Neural cell (in vitro differentiated cells): ENCODE measurements around the gene ZC3H12C. TPM values are rescaled to one million over a fixed set of nuclear protein-coding genes. Genes with fewer than 3 reads are reported as not detected.

Experiments
- H2AFZ ChIP-seq: fragments of 200-600, 300-800 bp; sonication (generic), shearing (Covaris generic); 2 replicates; pipeline ENCODE4 v1.6.0; 2014; ENCODE audit warnings: low read depth, mild to moderate bottlenecking, antibody characterized with exemption, low read length, moderate library complexity
- H3F3A ChIP-seq: fragments of 200-600 bp; shearing (Covaris generic); 2 replicates; pipeline ENCODE4 v1.6.1; 2016; ENCODE audit warnings: mild to moderate bottlenecking, moderate library complexity, mixed read lengths, antibody characterized with exemption, low read length; ENCODE audit not compliant: insufficient read depth, poor library complexity, severe bottlenecking
- H3K27ac ChIP-seq: fragments of 200-600, 300-800 bp; sonication (generic), shearing (Covaris generic); 2 replicates; pipeline ENCODE4 v1.5.1; 2014; ENCODE audit warnings: mild to moderate bottlenecking, low read length, moderate library complexity
- H3K27me3 ChIP-seq: fragments of 300-800, 200-600 bp; sonication (generic), shearing (Covaris generic); 2 replicates; pipeline ENCODE4 v1.6.0; 2014; ENCODE audit warnings: mild to moderate bottlenecking, low read depth, low read length, moderate library complexity; ENCODE audit not compliant: insufficient read depth
- H3K36me3 ChIP-seq: fragments of 300-800, 200-600 bp; sonication (generic), shearing (Covaris generic); 2 replicates; pipeline ENCODE4 v1.5.1; 2014; ENCODE audit warnings: mild to moderate bottlenecking, antibody characterized with exemption, low read length, moderate library complexity; ENCODE audit not compliant: insufficient read depth
- H3K4me2 ChIP-seq: fragments of 300-800, 200-600 bp; sonication (generic), shearing (Covaris generic); 2 replicates; pipeline ENCODE4 v1.6.0; 2014; ENCODE audit warnings: mild to moderate bottlenecking, low read length
- H3K4me3 ChIP-seq: fragments of 300-800, 200-600 bp; sonication (generic), shearing (Covaris generic); 2 replicates; pipeline ENCODE4 v1.5.1; 2014; ENCODE audit warnings: mild to moderate bottlenecking, low read length, moderate library complexity
- H3K79me2 ChIP-seq: fragments of 200-600 bp; shearing (Covaris generic); replicated peaks from 2 replicates; pipeline ENCODE4 v1.6.0; 2014; ENCODE audit warnings: mild to moderate bottlenecking, low read length, moderate library complexity; ENCODE audit not compliant: insufficient read depth
- H3K9ac ChIP-seq: fragments of 300-800, 200-600 bp; sonication (generic), shearing (Covaris generic); 2 replicates; pipeline ENCODE4 v1.6.1; 2016; ENCODE audit warnings: mild to moderate bottlenecking, low read length, mixed read lengths
- H3K9me2 ChIP-seq: fragments of 200-600 bp; shearing (Covaris generic); 2 replicates; pipeline ENCODE4 v1.6.1; 2016; ENCODE audit warnings: mild to moderate bottlenecking, low read length, mixed read lengths; ENCODE audit not compliant: insufficient read depth
- H3K9me3 ChIP-seq: fragments of 200-600, 300-800 bp; sonication (generic), shearing (Covaris generic); 2 replicates; pipeline ENCODE4 v1.6.1; 2016; ENCODE audit warnings: mild to moderate bottlenecking, mixed run types, low read length, moderate library complexity, mixed read lengths
- H4K20me1 ChIP-seq: fragments of 200-600 bp; shearing (Covaris generic); 2 replicates; pipeline ENCODE4 v1.6.1; 2016; ENCODE audit warnings: mild to moderate bottlenecking, mixed run types; ENCODE audit not compliant: insufficient read depth
- EP300 ChIP-seq: fragments of 450-650 bp; conservative IDR thresholded peaks from 2 replicates; pipeline ENCODE4 v1.6.1; 2014; ENCODE audit warnings: antibody characterized with exemption, mild to moderate bottlenecking, moderate library complexity; ENCODE audit not compliant: poor library complexity, severe bottlenecking
- EZH2 ChIP-seq: fragments of 200-600, 300-800 bp; shearing (Covaris generic), sonication (generic); IDR thresholded peaks from 2 replicates; pipeline ENCODE4 v1.6.1; 2014; ENCODE audit warnings: antibody characterized with exemption, low read length, borderline replicate concordance, mild to moderate bottlenecking; ENCODE audit not compliant: insufficient read depth, poor library complexity, severe bottlenecking
- MXI1 ChIP-seq: fragments of 450-650 bp; conservative IDR thresholded peaks from 2 replicates; pipeline ENCODE4 v1.6.1; 2014; ENCODE audit warnings: antibody characterized with exemption, mild to moderate bottlenecking; ENCODE audit not compliant: poor library complexity, severe bottlenecking
- POLR2AphosphoS5 ChIP-seq: IDR thresholded peaks from 2 replicates; pipeline ENCODE4 v1.6.1; 2012
- RAD21 ChIP-seq: fragments of 450-650 bp; conservative IDR thresholded peaks from 2 replicates; pipeline ENCODE4 v1.6.1; 2014; ENCODE audit warnings: antibody characterized with exemption, mild to moderate bottlenecking, moderate library complexity
- SMC3 ChIP-seq: fragments of 450-650 bp; conservative IDR thresholded peaks from 2 replicates; pipeline ENCODE4 v1.6.1; 2014; ENCODE audit warnings: antibody characterized with exemption, mild to moderate bottlenecking, moderate library complexity; ENCODE audit not compliant: poor library complexity
- TAF1 ChIP-seq: IDR thresholded peaks from 2 replicates; pipeline ENCODE4 v1.6.1; 2012; ENCODE audit warnings: low read depth
- polyA plus RNA-seq: library from polyadenylated mRNA; depleted of rRNA; stranded (reverse); fragments of >200 nt; gene quantifications from 2 replicates; pipeline ENCODE4 v1.2.3, GENCODE V29; 2014
- TF ChIP-seq, protein P1 (sequence below): fragments of 450-650 bp; IDR thresholded peaks from 2 replicates; pipeline ENCODE4 v1.5.1; 2014; ENCODE audit warnings: antibody characterized with exemption, mild to moderate bottlenecking, moderate library complexity; ENCODE audit not compliant: poor library complexity, severe bottlenecking
- TF ChIP-seq, protein P2 (sequence below): IDR thresholded peaks from 2 replicates; pipeline ENCODE4 v1.6.1; 2012; ENCODE audit warnings: borderline replicate concordance

Gene ZC3H12C
- polyA plus RNA-seq, 1 donor from 2014 or later, result 15.1 TPM

DNA sequence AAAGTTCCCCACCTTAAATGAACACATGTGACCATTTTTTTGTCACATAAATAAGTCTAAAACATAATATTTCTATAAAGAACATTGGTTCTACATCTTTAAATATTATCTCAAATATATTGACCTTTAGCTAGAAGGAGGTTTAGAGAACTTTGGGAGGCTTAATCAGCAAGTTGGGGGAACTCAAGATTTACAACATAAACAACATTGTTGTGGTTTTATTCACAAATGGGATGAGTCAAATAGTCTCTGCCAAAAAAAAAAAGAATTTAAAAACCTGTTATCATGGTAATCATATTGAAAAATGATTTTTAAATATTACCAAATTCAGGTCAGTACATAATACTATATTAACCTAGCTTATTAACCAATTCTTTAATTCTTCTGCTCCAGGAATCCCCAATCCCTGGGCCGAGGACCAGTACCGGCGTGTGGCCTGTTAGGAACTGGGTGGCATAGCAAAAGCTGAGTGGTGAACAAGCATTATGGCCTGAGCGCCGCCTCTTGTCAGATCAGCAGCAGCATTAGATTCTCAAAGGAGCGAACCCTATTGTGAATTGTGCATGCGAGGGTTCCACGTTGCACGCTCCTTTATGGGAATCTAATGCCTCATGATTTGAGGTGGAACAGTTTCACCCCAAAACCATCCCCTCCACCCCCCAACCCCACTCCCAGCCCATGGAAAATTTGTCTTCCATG lies 105.0 kb downstream of the ZC3H12C start:
- no peak overlapping the region for H3K4me2 ChIP-seq
- TF ChIP-seq, protein P1, sequence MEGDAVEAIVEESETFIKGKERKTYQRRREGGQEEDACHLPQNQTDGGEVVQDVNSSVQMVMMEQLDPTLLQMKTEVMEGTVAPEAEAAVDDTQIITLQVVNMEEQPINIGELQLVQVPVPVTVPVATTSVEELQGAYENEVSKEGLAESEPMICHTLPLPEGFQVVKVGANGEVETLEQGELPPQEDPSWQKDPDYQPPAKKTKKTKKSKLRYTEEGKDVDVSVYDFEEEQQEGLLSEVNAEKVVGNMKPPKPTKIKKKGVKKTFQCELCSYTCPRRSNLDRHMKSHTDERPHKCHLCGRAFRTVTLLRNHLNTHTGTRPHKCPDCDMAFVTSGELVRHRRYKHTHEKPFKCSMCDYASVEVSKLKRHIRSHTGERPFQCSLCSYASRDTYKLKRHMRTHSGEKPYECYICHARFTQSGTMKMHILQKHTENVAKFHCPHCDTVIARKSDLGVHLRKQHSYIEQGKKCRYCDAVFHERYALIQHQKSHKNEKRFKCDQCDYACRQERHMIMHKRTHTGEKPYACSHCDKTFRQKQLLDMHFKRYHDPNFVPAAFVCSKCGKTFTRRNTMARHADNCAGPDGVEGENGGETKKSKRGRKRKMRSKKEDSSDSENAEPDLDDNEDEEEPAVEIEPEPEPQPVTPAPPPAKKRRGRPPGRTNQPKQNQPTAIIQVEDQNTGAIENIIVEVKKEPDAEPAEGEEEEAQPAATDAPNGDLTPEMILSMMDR, result no peak
- TF ChIP-seq RAD21 (no peak), EZH2 (no peak)
- H3K79me2 ChIP-seq, result no peaks in the 10 kb centered on the region

DNA sequence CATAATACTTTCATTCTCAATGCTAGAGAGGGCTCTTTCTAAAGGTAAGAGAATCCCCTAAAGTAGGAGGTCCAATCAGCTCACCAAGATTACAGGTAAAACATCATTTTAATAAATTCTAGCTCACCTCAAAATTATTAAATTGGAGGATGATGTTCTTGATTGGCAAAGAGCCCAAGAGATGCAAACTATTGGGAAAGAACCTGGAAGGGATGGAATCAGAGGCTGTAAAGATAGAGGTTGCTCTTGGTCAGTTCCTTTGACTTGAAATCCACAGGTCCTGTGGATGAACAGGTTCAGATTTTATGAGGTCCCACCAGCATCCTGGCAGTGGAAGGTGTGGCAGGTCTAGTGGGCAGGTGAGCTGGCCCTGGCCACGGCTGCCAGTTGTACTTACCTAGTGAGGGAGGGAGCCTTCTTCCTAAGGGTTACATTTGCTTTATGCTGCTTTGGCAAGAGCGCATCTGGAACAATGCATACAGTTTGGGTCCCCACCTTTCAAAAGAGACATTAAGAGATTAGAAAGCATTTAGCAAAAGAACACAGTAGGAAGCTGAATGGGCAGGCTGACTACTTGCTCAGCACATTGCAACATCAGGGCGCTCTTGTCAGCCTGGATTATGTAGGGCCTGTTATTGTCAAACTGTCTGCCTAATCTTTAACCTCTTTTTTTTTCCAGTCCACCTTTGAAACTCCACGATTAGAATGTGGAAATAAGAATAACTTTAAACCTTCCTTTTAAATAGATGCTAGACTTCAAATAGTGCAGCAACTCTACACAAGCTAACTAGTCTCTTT lies 106.2 kb downstream of the ZC3H12C start:
- no peaks in the 10 kb centered on the region for H3K27me3 ChIP-seq
- H3K79me2 ChIP-seq, result no peaks in the 10 kb centered on the region
- H3K4me3 ChIP-seq, result no peak overlapping the region
- TF ChIP-seq, protein P2, sequence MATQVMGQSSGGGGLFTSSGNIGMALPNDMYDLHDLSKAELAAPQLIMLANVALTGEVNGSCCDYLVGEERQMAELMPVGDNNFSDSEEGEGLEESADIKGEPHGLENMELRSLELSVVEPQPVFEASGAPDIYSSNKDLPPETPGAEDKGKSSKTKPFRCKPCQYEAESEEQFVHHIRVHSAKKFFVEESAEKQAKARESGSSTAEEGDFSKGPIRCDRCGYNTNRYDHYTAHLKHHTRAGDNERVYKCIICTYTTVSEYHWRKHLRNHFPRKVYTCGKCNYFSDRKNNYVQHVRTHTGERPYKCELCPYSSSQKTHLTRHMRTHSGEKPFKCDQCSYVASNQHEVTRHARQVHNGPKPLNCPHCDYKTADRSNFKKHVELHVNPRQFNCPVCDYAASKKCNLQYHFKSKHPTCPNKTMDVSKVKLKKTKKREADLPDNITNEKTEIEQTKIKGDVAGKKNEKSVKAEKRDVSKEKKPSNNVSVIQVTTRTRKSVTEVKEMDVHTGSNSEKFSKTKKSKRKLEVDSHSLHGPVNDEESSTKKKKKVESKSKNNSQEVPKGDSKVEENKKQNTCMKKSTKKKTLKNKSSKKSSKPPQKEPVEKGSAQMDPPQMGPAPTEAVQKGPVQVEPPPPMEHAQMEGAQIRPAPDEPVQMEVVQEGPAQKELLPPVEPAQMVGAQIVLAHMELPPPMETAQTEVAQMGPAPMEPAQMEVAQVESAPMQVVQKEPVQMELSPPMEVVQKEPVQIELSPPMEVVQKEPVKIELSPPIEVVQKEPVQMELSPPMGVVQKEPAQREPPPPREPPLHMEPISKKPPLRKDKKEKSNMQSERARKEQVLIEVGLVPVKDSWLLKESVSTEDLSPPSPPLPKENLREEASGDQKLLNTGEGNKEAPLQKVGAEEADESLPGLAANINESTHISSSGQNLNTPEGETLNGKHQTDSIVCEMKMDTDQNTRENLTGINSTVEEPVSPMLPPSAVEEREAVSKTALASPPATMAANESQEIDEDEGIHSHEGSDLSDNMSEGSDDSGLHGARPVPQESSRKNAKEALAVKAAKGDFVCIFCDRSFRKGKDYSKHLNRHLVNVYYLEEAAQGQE, result no peak
- TF ChIP-seq EZH2, result no peak
- TF ChIP-seq, protein P1, result no peak
- no peak for TF ChIP-seq RAD21
- TF ChIP-seq POLR2AphosphoS5, result no peak
- no peak for TF ChIP-seq TAF1
- TF ChIP-seq SMC3, result no peak
- no peak for TF ChIP-seq MXI1
- no peak for TF ChIP-seq EP300
- no peak overlapping the region for H3K9ac ChIP-seq
- H3F3A ChIP-seq, result no peaks in the 10 kb centered on the region
- no peaks in the 10 kb centered on the region for H3K9me3 ChIP-seq
- H3K36me3 ChIP-seq, result no peaks in the 10 kb centered on the region
- H3K4me2 ChIP-seq, result no peak overlapping the region
- no peak overlapping the region for H2AFZ ChIP-seq
- H3K9me2 ChIP-seq, result no peaks in the 10 kb centered on the region
- no peaks in the 10 kb centered on the region for H4K20me1 ChIP-seq
- no peak overlapping the region for H3K27ac ChIP-seq

More for the DNA sequence above, 105.0 kb downstream of the ZC3H12C start:
- Histone ChIP-seq H3K27ac (no peak overlapping the region), H3K27me3 (no peaks in the 10 kb centered on the region), H3K9ac (no peak overlapping the region), H3K36me3 (no peaks in the 10 kb centered on the region), H2AFZ (no peak overlapping the region), H3K4me3 (no peak overlapping the region), H3K9me2 (no peaks in the 10 kb centered on the region), H4K20me1 (no peaks in the 10 kb centered on the region), H3F3A (no peaks in the 10 kb centered on the region), H3K9me3 (no peaks in the 10 kb centered on the region)
